ENCODE data around the gene TGFB1I1.
"Not testable (repeated sequence)": the region's sequence is repeated elsewhere in the genome, so short reads cannot be mapped to it uniquely, and the experiment has no call there.

The TGFB1I1 gene

DNA sequence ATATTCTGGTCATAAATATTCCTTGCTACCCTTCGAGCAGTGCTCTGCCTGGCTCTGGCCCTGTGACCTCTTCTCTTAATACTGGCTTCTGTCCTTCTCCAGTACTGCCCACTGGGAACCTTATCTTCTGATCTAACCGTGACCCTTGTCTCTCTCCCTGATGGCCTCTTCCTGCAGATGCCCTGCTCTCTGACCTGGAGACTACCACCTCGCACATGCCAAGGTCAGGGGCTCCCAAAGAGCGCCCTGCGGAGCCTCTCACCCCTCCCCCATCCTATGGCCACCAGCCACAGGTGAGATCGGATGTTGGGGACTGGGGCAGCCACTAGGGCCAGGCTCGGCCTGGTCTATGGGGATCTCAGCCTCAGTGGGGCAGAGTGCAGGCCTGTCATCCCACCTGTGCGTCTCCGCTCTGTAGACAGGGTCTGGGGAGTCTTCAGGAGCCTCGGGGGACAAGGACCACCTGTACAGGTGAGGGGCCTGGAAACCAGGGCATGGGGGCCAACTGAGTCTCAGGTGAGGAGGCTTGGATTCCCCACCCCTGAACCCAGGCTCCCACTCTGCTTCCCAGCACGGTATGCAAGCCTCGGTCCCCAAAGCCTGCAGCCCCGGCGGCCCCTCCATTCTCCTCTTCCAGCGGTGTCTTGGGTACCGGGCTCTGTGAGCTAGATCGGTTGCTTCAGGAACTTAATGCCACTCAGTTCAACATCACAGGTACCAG, 1.5 kb downstream of the TGFB1I1 start:
- DNase-seq: no peak

DNA sequence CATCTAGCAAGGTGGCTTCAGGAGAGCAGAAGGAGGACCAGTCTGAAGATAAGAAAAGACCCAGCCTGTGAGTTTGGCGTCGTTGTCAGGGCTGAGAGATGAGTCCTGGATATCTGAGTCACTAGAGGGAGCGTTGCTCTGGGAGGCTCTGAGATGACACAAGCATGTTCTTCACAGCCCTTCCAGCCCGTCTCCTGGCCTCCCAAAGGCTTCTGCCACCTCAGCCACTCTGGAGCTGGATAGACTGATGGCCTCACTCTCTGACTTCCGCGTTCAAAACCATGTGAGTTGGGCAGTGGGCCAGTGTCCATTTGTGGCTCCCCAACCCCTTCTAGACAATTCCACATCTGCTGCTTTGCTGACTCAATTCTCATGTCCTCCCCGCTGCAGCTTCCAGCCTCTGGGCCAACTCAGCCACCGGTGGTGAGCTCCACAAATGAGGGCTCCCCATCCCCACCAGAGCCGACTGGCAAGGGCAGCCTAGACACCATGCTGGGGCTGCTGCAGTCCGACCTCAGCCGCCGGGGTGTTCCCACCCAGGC, 2.3 kb downstream of the TGFB1I1 start:
- DNase-seq: no peak

- no peak for DNase-seq
Observed at GRCh38 chr16:31474773-31475738, 3.1 kb downstream of the TGFB1I1 start.

DNA sequence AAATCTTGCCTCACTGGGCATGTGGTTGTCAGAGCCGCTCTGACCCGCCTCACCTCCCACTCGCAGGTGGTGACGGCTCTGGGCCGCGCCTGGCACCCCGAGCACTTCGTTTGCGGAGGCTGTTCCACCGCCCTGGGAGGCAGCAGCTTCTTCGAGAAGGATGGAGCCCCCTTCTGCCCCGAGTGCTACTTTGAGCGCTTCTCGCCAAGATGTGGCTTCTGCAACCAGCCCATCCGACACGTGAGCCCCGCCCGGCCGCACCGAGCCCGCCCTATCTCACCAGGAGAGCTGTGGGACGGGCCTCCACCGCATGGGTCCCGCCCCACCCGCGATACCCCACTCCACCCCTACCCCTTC, 4.0 kb downstream of the TGFB1I1 start:
- no peak for DNase-seq

DNA sequence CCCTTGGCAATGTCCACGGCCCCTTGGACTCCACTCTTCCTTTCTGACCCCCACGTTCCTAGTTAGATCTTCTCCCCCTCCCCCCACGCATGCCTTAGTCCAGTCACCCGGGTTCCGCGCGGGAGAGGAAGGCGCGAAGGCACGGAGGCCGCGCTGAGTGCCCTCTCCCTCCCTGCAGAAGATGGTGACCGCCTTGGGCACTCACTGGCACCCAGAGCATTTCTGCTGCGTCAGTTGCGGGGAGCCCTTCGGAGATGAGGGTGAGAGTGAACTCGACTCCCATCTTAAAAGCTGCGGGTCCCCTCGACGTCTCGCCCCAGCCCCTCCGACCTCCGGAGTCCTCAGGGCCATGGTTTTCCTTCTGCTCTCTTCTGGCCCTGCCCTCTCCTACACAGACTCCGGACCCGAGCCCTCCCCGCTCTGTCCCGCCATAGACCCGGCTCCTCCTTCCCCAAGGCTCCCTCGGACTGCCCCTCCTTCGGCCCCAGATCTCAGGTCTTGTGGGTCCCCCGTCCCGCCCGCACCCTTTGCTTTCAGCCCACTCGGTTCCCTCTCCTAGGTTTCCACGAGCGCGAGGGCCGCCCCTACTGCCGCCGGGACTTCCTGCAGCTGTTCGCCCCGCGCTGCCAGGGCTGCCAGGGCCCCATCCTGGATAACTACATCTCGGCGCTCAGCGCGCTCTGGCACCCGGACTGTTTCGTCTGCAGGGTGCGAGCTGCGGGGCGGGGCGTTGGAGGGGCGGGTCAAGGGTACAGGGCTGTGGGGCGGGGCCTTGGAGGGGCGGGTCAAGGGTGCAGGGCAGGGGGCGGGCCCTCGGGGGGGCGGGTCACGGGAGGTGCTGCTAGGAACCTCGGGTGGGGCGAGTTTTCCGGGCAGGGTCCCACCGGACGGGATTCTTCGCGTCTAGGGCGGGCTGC, 4.6 kb downstream of the TGFB1I1 start:
- no peak for DNase-seq

DNA sequence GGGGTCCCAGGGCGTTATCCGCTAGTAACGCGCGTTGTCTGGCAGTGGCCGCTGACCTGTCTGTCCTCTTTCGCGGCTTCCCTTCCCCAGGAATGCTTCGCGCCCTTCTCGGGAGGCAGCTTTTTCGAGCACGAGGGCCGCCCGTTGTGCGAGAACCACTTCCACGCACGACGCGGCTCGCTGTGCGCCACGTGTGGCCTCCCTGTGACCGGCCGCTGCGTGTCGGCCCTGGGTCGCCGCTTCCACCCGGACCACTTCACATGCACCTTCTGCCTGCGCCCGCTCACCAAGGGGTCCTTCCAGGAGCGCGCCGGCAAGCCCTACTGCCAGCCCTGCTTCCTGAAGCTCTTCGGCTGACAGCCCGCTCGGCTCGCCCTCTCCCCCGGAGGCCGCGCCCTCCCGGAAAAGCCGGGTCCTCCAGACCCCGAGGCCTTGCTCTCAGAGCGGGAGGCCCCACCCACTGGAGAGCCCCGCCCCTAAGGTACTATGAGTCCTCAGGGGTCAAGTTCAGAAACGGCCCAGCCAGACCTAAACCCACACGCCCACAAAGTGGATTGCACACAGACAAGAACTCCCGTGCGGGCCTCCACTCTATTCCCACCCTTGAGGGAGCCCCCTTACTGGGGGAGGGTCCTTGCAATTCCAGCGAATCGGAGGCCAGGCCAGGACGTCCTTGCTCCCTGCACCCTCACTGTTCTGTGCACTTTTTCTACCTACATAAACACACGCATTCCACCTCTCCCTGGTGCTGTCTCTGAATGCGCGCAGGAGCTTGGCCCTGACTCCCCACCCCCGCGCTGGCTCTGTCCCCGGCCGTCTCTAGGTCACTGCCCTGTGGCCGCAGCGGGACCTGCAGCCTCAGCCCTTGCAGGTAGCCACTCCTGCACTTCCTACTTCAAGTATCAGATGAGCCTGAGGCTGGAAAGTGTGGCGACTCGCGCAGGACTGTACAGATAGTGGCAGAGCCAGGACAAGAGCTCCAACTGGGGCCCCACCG, 5.6 kb downstream of the TGFB1I1 start:
- no peak for DNase-seq

- no peak for DNase-seq
Observed at GRCh38 chr16:31478956-31479355, 7.0 kb downstream of the TGFB1I1 start.

DNA sequence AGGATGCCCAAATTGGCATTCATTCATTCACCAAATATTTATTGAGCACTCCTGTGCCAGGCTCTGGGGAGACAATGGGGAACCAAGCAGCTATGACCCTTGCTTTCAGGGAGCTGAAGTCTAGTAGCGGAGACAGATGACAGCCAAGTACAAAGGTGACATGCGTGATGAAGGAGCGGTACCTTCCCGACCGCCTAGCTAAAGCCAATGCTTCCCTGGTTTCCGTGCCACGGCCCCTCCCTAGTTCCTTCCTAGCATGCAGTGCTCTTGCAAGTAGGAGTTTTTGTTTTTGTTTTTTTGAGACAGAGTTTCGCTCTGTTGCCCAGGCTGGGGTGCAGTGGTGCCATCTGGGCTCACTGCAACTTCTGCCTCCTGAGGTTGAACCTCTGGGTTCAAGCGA, 7.8 kb downstream of the TGFB1I1 start:
- no peak for DNase-seq

- DNase-seq: no peak
Observed at GRCh38 chr16:31480851-31481536, 9.0 kb downstream of the TGFB1I1 start.

- no peak for DNase-seq
Observed at GRCh38 chr16:31483081-31483480, 11.1 kb downstream of the TGFB1I1 start, which contains the start of gene SLC5A2. Gene SLC5A2, plus strand, starts transcription at chr16:31483123. Its CDS starts 14 bp downstream, at chr16:31483137.

DNA sequence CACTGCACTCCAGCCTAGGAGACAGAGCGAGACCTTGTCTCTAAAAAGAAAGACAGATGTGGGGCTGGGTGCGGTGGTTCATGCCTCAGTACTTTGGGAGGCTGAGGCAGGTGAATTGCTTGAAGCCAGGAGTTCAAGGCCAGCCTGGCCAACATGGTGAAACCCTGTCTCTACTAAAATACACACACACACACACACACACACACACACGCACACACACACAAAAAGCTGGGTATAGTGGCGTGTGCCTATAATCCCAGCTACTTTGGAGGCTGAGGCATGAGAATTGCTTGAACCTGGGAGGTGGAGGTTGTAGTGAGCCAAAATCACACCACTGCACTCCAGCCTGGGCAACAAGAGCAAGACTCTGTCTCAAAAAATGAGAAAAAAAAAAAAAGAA, 12.1 kb downstream of the TGFB1I1 start:
- not testable (repeated sequence) for DNase-seq

GRCh38 chr16:31484491-31485171, 12.7 kb downstream of the TGFB1I1 start:
- no peak for DNase-seq

DNA sequence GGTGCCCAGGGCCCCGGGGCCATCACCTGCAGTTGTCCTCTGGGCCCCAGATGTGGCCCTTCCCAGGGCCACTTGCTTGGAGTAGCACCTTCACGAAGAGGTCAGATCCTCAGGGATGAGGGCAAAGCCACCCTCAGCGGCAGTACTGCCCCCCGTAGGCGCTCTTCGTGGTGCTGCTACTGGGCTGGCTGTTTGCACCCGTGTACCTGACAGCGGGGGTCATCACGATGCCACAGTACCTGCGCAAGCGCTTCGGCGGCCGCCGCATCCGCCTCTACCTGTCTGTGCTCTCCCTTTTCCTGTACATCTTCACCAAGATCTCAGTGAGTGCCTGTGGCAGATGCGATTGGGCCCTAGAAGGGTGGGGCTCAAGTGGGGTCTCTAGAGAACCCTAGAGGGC, 13.6 kb downstream of the TGFB1I1 start:
- DNase-seq: no peak

DNA sequence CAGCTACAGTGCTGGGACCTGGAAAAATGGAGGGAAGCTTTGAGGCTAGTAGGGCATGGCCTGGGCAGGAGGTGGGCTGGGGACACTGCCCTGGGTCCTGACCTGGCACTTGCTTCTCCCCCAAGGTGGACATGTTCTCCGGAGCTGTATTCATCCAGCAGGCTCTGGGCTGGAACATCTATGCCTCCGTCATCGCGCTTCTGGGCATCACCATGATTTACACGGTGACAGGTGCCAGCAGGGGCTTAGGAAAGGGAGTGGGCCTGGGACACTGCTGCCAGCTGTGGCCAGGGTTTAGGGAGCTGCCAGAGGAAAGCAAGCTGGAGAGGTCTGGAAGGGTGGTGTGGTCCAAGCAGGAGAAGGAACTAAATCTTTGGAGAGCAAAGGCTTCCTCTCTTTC, 14.1 kb downstream of the TGFB1I1 start:
- DNase-seq: no peak

- DNase-seq: no peak
Observed at GRCh38 chr16:31487071-31487719, 15.2 kb downstream of the TGFB1I1 start.

GRCh38 chr16:31487720-31488467, 15.9 kb downstream of the TGFB1I1 start:
- peak; percentile 81 for DNase-seq

- DNase-seq: peak; percentile 49
Observed at GRCh38 chr16:31488468-31489297, 16.7 kb downstream of the TGFB1I1 start.

DNA sequence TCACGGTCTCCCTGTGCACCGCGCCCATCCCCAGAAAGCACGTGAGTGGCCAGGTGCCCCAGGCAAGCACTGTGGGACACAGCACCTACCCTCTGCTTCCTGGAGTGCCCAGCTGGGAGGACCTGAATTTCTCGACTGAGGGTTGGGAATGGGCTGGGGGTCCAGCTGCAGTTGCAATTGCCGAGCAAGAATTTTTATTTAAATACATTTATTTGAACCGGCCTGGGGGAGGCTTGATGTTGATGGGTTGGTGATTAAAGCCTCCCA, 17.3 kb downstream of the TGFB1I1 start:
- no peak for DNase-seq
